Stimulated activated CD8-positive, alpha-beta memory T cell treated with anti-CD3 and anti-CD28 coated beads, Interleukin-15, amount 100 ng/mL, for 4 hours (primary cell): ENCODE data around the gene PARP9.

ENCODE experiments used
- DNase-seq, 2 donors: peaks; one replicate each; pipeline ENCODE4 v3.0.0-alpha.2; 2020; ENCODE audit warnings: low read depth in 2 of 2

The PARP9 gene

GRCh38 chr3:122488262-122488973 is 75.7 kb downstream of the PARP9 start:
- no peak for DNase-seq

GRCh38 chr3:122484985-122485384 is 79.1 kb downstream of the PARP9 start:
- no peak for DNase-seq

GRCh38 chr3:122481390-122481789 is 82.7 kb downstream of the PARP9 start:
- no peak for DNase-seq
